ENCODE results near the gene JMJD4.

The JMJD4 gene

DNA sequence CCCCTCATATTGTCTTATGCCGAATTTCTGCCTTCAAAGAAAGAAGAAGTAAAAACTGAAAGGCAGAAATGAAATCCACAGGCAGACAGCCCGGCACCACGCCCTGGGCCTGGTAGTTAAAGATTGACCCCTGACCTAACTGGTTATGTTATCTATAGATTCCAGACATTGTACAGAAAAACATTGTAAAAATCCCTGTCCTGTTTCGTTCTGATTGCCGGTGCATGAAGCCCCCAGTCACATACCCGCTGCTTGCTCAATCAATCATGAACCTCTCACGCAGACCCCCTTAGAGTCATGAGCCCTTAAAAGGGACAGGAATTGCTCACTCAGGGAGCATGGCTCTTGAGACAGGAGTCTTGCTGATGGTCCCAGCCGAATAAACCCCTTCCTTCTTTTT is 49.3 kb downstream of the JMJD4 start:
- no peak for DNase-seq (ENCODE audit: low read depth in 2 of 2)
